VCaP (cell line): Measurements from ENCODE around the gene COPZ1.

Experiments used
- H3K27ac ChIP-seq: fragments of 450-650 bp; 2 replicates; pipeline ENCODE4 v1.5.1; 2017
- CTCF ChIP-seq: fragments of 450-650 bp; conservative IDR thresholded peaks from 2 replicates; pipeline ENCODE4 v1.5.1; 2017; ENCODE audit warnings: mild to moderate bottlenecking, moderate library complexity

Gene COPZ1

GRCh38 chr12:54393207-54393609 lies 68.3 kb downstream of the COPZ1 start:
- no peak for TF ChIP-seq CTCF
- H3K27ac ChIP-seq: no peak overlapping the region

- TF ChIP-seq CTCF: no peak
These were observed 68.8 kb downstream of the COPZ1 start for GRCh38 chr12:54393743-54394142.

GRCh38 chr12:54394281-54394719 lies 69.4 kb downstream of the COPZ1 start:
- TF ChIP-seq CTCF: peak; percentile 87
- H3K27ac ChIP-seq: no peak overlapping the region

More at GRCh38 chr12:54393743-54394142, 68.8 kb downstream of the COPZ1 start:
- H3K27ac ChIP-seq: no peak overlapping the region

GRCh38 chr12:54394986-54395385 lies 70.1 kb downstream of the COPZ1 start:
- H3K27ac ChIP-seq: no peak overlapping the region
- TF ChIP-seq CTCF: no peak

GRCh38 chr12:54395545-54395944 lies 70.6 kb downstream of the COPZ1 start:
- no peak overlapping the region for H3K27ac ChIP-seq
- TF ChIP-seq CTCF: no peak

- no peak overlapping the region for H3K27ac ChIP-seq
- no peak for TF ChIP-seq CTCF
These were observed 72.2 kb downstream of the COPZ1 start for GRCh38 chr12:54397157-54397556.

GRCh38 chr12:54398218-54398617 lies 73.3 kb downstream of the COPZ1 start:
- no peak for TF ChIP-seq CTCF
- no peak overlapping the region for H3K27ac ChIP-seq
